NCI-H748 (cell line): ENCODE data around the gene HEPACAM.

Experiments used
- DNase-seq: peaks from one replicate; lab custom pipeline; 2025; ENCODE audit not compliant: unreplicated experiment; lab: John Stamatoyannopoulos, UW

Gene HEPACAM

GRCh38 chr11:124900464-124900863, 35.4 kb downstream of the HEPACAM start:
- no peak for DNase-seq

- no peak for DNase-seq
Observed at GRCh38 chr11:124899383-124900145, 36.3 kb downstream of the HEPACAM start.

GRCh38 chr11:124898711-124899110, 37.1 kb downstream of the HEPACAM start:
- no peak for DNase-seq

GRCh38 chr11:124898263-124898680, 37.6 kb downstream of the HEPACAM start:
- DNase-seq, result no peak

- no peak for DNase-seq
Observed at GRCh38 chr11:124897674-124898262, 38.1 kb downstream of the HEPACAM start, which contains the start of gene ROBO4. ROBO4 (minus strand) TSS chr11:124897865; CDS start chr11:124897795, 70 bp downstream.

- DNase-seq, result no peak
Observed at GRCh38 chr11:124896821-124897391, 38.9 kb downstream of the HEPACAM start.

- DNase-seq, result no peak
Observed at GRCh38 chr11:124896071-124896750, 39.6 kb downstream of the HEPACAM start.

- no peak for DNase-seq
Observed at GRCh38 chr11:124895471-124895971, 40.3 kb downstream of the HEPACAM start.

GRCh38 chr11:124894606-124895430, 41.0 kb downstream of the HEPACAM start:
- no peak for DNase-seq

- no peak for DNase-seq
Observed at GRCh38 chr11:124893781-124894401, 42.0 kb downstream of the HEPACAM start.

- no peak for DNase-seq
Observed at GRCh38 chr11:124892750-124893454, 42.9 kb downstream of the HEPACAM start.

GRCh38 chr11:124892146-124892545, 43.7 kb downstream of the HEPACAM start:
- DNase-seq, result no peak

- no peak for DNase-seq
Observed at GRCh38 chr11:124891373-124891861, 44.4 kb downstream of the HEPACAM start.

- no peak for DNase-seq
Observed at GRCh38 chr11:124890683-124891372, 45.0 kb downstream of the HEPACAM start.

GRCh38 chr11:124890151-124890550, 45.7 kb downstream of the HEPACAM start:
- no peak for DNase-seq

- DNase-seq, result no peak
Observed at GRCh38 chr11:124889191-124890091, 46.4 kb downstream of the HEPACAM start.

- DNase-seq, result no peak
Observed at GRCh38 chr11:124887667-124888013, 48.2 kb downstream of the HEPACAM start.
